ENCODE data around the gene MAGI2. TPM values are rescaled to one million over a fixed set of nuclear protein-coding genes. Genes with fewer than 3 reads are reported as not detected.

Gene MAGI2
- total RNA-seq, 4 donors from 2014 or later: 0.90 to 2.4 (median 0.99) TPM

- Histone ChIP-seq H3K9me3 (no peaks in the 10 kb centered on the region), H3K4me3 (no peak overlapping the region), H3K27ac (no peak overlapping the region), H3K27me3 (no peaks in the 10 kb centered on the region), H3K36me3 (no peaks in the 10 kb centered on the region), H3K4me1 (no peaks in the 10 kb centered on the region)
- no peak for ATAC-seq
- no peak for TF ChIP-seq POLR2A (IDR thresholded peaks at IDR 0.05)
- TF ChIP-seq CTCF (IDR thresholded peaks at IDR 0.05 in 4 of 5, conservative IDR thresholded peaks at IDR 0.05 in 1 of 5): no peak
- DNase-seq: no peak
- intact Hi-C loops (cut with DNase I; ENCODE audit: low total_unique reads) (no loop called here), in situ Hi-C loops (cut with MboI; ENCODE audit: low sequenced_read_pairs in 4 of 4) (no loop called here)
Measured at GRCh38 chr7:79403879-79404278, 49.6 kb downstream of the MAGI2 start.

- Histone ChIP-seq H3K4me3 (no peak overlapping the region), H3K27ac (no peak overlapping the region), H3K9me3 (no peaks in the 10 kb centered on the region), H3K4me1 (no peaks in the 10 kb centered on the region), H3K36me3 (no peaks in the 10 kb centered on the region), H3K27me3 (no peaks in the 10 kb centered on the region)
- TF ChIP-seq CTCF (IDR thresholded peaks at IDR 0.05 in 4 of 5, conservative IDR thresholded peaks at IDR 0.05 in 1 of 5) (no peak), POLR2A (IDR thresholded peaks at IDR 0.05) (no peak)
- no peak for DNase-seq
- intact Hi-C loops (cut with DNase I; ENCODE audit: low total_unique reads) (no loop called here), in situ Hi-C loops (cut with MboI; ENCODE audit: low sequenced_read_pairs in 4 of 4) (no loop called here)
- no peak for ATAC-seq
Measured at GRCh38 chr7:79403451-79403850, 50.0 kb downstream of the MAGI2 start.

GRCh38 chr7:79401254-79401653, 52.2 kb downstream of the MAGI2 start:
- intact Hi-C loops (cut with DNase I; ENCODE audit: low total_unique reads): no loop called here
- H3K27me3 ChIP-seq: no peaks in the 10 kb centered on the region
- H3K4me1 ChIP-seq: no peaks in the 10 kb centered on the region
- no peaks in the 10 kb centered on the region for H3K36me3 ChIP-seq
- no peaks in the 10 kb centered on the region for H3K9me3 ChIP-seq
- in situ Hi-C loops (cut with MboI; ENCODE audit: low sequenced_read_pairs in 4 of 4): no loop called here
- no peak for ATAC-seq
- no peak overlapping the region for H3K27ac ChIP-seq
- no peak overlapping the region for H3K4me3 ChIP-seq
- no peak for TF ChIP-seq POLR2A (IDR thresholded peaks at IDR 0.05)
- no peak for TF ChIP-seq CTCF (IDR thresholded peaks at IDR 0.05 in 4 of 5, conservative IDR thresholded peaks at IDR 0.05 in 1 of 5)
- no peak for DNase-seq

GRCh38 chr7:79400222-79400621, 53.2 kb downstream of the MAGI2 start:
- DNase-seq (no peak), ATAC-seq (no peak)
- H3K4me3 ChIP-seq: no peak overlapping the region
- no peaks in the 10 kb centered on the region for H3K9me3 ChIP-seq
- intact Hi-C loops (cut with DNase I; ENCODE audit: low total_unique reads): no loop called here
- no peaks in the 10 kb centered on the region for H3K4me1 ChIP-seq
- H3K27me3 ChIP-seq: no peaks in the 10 kb centered on the region
- no peak for TF ChIP-seq CTCF (IDR thresholded peaks at IDR 0.05 in 4 of 5, conservative IDR thresholded peaks at IDR 0.05 in 1 of 5)
- TF ChIP-seq POLR2A (IDR thresholded peaks at IDR 0.05): no peak
- H3K27ac ChIP-seq: no peak overlapping the region
- in situ Hi-C loops (cut with MboI; ENCODE audit: low sequenced_read_pairs in 4 of 4): no loop called here
- H3K36me3 ChIP-seq: no peaks in the 10 kb centered on the region

GRCh38 chr7:79398138-79398749, 55.2 kb downstream of the MAGI2 start:
- in situ Hi-C loops (cut with MboI; ENCODE audit: low sequenced_read_pairs in 4 of 4): no loop called here
- no peak overlapping the region for H3K4me3 ChIP-seq
- no peak for ATAC-seq
- H3K9me3 ChIP-seq: no peaks in the 10 kb centered on the region
- no peak overlapping the region for H3K27ac ChIP-seq
- H3K27me3 ChIP-seq: no peaks in the 10 kb centered on the region
- no peaks in the 10 kb centered on the region for H3K4me1 ChIP-seq
- intact Hi-C loops (cut with DNase I; ENCODE audit: low total_unique reads): no loop called here
- TF ChIP-seq POLR2A (IDR thresholded peaks at IDR 0.05) (no peak), CTCF (IDR thresholded peaks at IDR 0.05 in 4 of 5, conservative IDR thresholded peaks at IDR 0.05 in 1 of 5) (no peak)
- H3K36me3 ChIP-seq: no peaks in the 10 kb centered on the region
- DNase-seq: no peak
